Stimulated activated CD8-positive, alpha-beta memory T cell treated with anti-CD3 and anti-CD28 coated beads, Interleukin-2, amount 100 ng/mL, for 48 hours (primary cell): Measurements from ENCODE around the gene RALGAPA2.
A peak's percentile ranks its signal among the peaks of the same experiment; 100 is the strongest.
"Not testable (repeated sequence)": the region's sequence is repeated elsewhere in the genome, so short reads cannot be mapped to it uniquely, and the experiment has no call there.

Experiments used
- DNase-seq, 2 donors: peaks; one replicate each; pipeline ENCODE4 v3.0.0-alpha.2; 2020; ENCODE audit warnings: low read depth in 2 of 2

RALGAPA2 gene

GRCh38 chr20:20367575-20368417 lies 344.6 kb downstream of the RALGAPA2 start, which contains the start of gene INSM1:
Gene INSM1 (plus strand): TSS chr20:20368104. CDS start chr20:20368268, 164 bp downstream.
- peak in 1 of 2 donors; percentile 10 for DNase-seq

- no peak for DNase-seq
Observed at GRCh38 chr20:20366876-20367574, 345.4 kb downstream of the RALGAPA2 start.

- DNase-seq, result no peak
Observed at GRCh38 chr20:20366551-20366875, 345.9 kb downstream of the RALGAPA2 start.

- no peak for DNase-seq
Observed at GRCh38 chr20:20365480-20366161, 346.8 kb downstream of the RALGAPA2 start.

- DNase-seq, result no peak
Observed at GRCh38 chr20:20364593-20365479, 347.6 kb downstream of the RALGAPA2 start.

GRCh38 chr20:20363799-20364592 lies 348.4 kb downstream of the RALGAPA2 start:
- DNase-seq, result no peak

GRCh38 chr20:20363434-20363798 lies 349.0 kb downstream of the RALGAPA2 start:
- no peak for DNase-seq

GRCh38 chr20:20362774-20363433 lies 349.5 kb downstream of the RALGAPA2 start:
- DNase-seq, result no peak

- no peak for DNase-seq
Observed at GRCh38 chr20:20360464-20360863, 352.0 kb downstream of the RALGAPA2 start.

- DNase-seq, result no peak
Observed at GRCh38 chr20:20359628-20360027, 352.8 kb downstream of the RALGAPA2 start.

- DNase-seq, result no peak
Observed at GRCh38 chr20:20358801-20359200, 353.6 kb downstream of the RALGAPA2 start.

- DNase-seq, result not testable (repeated sequence)
Observed at GRCh38 chr20:20355503-20355902, 356.9 kb downstream of the RALGAPA2 start.

GRCh38 chr20:20353576-20353975 lies 358.9 kb downstream of the RALGAPA2 start:
- DNase-seq, result no peak

- no peak for DNase-seq
Observed at GRCh38 chr20:20344476-20344875, 368.0 kb downstream of the RALGAPA2 start.

- no peak for DNase-seq
Observed at GRCh38 chr20:20343932-20344331, 368.5 kb downstream of the RALGAPA2 start.
